OCI-LY7 (cell line): Measurements from ENCODE around the gene NR5A2.

Source experiments
- CTCF ChIP-seq: fragments of 200-600 bp; sonication (generic); conservative IDR thresholded peaks from 2 replicates; pipeline ENCODE4 v1.5.1; 2014; ENCODE audit warnings: mild to moderate bottlenecking, antibody characterized with exemption, low read length, moderate library complexity, mixed read lengths
- EZH2phosphoT487 ChIP-seq: fragments of 200-600 bp; sonication (generic); IDR thresholded peaks from 2 replicates; pipeline ENCODE4 v1.6.1; 2018; ENCODE audit warnings: low read depth, borderline replicate concordance, mild to moderate bottlenecking, mixed run types, antibody characterized with exemption, low read length, moderate library complexity, mixed read lengths

- TF ChIP-seq CTCF = no peak
- no peak for TF ChIP-seq EZH2phosphoT487
These were observed 88.8 kb downstream of the NR5A2 start for GRCh38 chr1:200116324-200116723.
